Measurements from ENCODE around the gene UBE2I. TPM values are rescaled to one million over a fixed set of nuclear protein-coding genes. Genes with fewer than 3 reads are reported as not detected.

Gene UBE2I
- total RNA-seq, 1 experiment from 2014 or later = 198 TPM

DNA sequence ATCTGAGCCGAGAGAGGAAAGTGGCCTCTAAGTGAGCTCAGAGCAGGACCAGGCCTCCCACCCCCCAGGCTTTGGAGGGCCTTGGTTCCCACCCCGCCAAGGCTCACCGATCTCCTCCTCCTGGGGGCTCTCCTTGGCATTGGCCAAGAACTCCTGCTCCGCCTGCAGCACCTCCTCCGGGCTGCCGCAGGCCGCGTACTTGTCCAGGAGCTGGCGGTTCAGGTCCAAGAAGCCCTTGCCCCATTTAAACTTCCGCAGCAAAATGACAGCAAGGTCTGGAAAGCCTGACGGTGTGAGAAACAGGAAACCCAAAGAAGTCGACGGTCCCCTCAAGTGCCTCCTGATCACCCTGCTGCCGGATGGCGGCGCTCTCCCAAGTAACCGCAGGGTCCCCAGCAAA lies 40.5 kb downstream of the UBE2I start:
- BruUV-seq (replicated peaks) = no TSS peak
- Histone ChIP-seq H3K27ac (ENCODE audit: low read length) (no peak overlapping the region), H3K4me1 (ENCODE audit: control insufficient read depth, insufficient read depth, low read length) (peaks cover 10% of the 10 kb centered on the region), H3K4me3 (ENCODE audit: low read depth in 2 of 2, low read length in 2 of 2) (peak overlapping the region in 1 of 2 experiments; percentile 8; a peak in 1 of 4 replicates), H3K36me3 (ENCODE audit: control insufficient read depth, insufficient read depth, low read length) (peaks cover 8% of the 10 kb centered on the region; the same call in 1 of the 2 replicates), H3K9me3 (ENCODE audit: control insufficient read depth, insufficient read depth, low read depth, low read length) (no peaks in the 10 kb centered on the region), H3K27me3 (ENCODE audit: control insufficient read depth, insufficient read depth, low read length) (no peaks in the 10 kb centered on the region)
- no peak for DNase-seq (ENCODE audit: low read depth, low spot score)
- ChIA-PET POLR2A (no interaction called here), CTCF (no interaction called here)
- ATAC-seq = no peak
- TF ChIP-seq POLR2AphosphoS5 (IDR thresholded peaks at IDR 0.05; ENCODE audit: low read depth, low read length) = no peak
- no peak for TF ChIP-seq TCF7L2 (IDR thresholded peaks at IDR 0.05; ENCODE audit: low read depth, low read length)
- TF ChIP-seq, protein P1, sequence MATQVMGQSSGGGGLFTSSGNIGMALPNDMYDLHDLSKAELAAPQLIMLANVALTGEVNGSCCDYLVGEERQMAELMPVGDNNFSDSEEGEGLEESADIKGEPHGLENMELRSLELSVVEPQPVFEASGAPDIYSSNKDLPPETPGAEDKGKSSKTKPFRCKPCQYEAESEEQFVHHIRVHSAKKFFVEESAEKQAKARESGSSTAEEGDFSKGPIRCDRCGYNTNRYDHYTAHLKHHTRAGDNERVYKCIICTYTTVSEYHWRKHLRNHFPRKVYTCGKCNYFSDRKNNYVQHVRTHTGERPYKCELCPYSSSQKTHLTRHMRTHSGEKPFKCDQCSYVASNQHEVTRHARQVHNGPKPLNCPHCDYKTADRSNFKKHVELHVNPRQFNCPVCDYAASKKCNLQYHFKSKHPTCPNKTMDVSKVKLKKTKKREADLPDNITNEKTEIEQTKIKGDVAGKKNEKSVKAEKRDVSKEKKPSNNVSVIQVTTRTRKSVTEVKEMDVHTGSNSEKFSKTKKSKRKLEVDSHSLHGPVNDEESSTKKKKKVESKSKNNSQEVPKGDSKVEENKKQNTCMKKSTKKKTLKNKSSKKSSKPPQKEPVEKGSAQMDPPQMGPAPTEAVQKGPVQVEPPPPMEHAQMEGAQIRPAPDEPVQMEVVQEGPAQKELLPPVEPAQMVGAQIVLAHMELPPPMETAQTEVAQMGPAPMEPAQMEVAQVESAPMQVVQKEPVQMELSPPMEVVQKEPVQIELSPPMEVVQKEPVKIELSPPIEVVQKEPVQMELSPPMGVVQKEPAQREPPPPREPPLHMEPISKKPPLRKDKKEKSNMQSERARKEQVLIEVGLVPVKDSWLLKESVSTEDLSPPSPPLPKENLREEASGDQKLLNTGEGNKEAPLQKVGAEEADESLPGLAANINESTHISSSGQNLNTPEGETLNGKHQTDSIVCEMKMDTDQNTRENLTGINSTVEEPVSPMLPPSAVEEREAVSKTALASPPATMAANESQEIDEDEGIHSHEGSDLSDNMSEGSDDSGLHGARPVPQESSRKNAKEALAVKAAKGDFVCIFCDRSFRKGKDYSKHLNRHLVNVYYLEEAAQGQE (IDR thresholded peaks at IDR 0.05; ENCODE audit: insufficient read depth in 1 of 2, low read depth in 2 of 2, low read length in 1 of 2) = no peak
- intact Hi-C loops (cut with micrococcal nuclease; ENCODE audit: unreplicated experiment) (no loop called here), in situ Hi-C loops (cut with HindIII; ENCODE audit: low pct_unique_long_range_greater_than_20kb, low sequenced_read_pairs) (no loop called here)

DNA sequence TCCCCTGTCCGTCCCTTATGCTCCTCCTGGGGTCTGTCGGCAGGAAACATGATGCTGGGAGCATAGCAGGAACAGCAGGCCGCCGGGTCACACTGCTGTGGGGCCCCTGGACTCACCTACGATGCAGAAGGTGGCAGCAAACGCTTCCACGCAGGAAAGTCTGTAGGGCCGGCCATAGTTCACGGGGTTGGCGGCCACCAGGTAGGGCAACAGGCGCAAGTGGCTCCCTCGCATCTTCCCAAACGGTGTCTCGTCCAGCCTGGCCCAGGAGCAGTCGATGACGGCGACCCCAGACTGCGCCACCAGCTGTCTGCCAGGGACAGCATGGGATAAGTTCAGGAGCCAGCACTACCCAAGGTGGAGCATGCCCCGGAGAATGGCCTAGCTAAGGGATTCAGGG lies 41.3 kb downstream of the UBE2I start:
- Histone ChIP-seq H3K4me3 (ENCODE audit: low read depth in 2 of 2, low read length in 2 of 2) (peak overlapping the region; percentile 86 to 94), H3K36me3 (ENCODE audit: control insufficient read depth, insufficient read depth, low read length) (peaks cover 8% of the 10 kb centered on the region; the same call in 1 of the 2 replicates), H3K4me1 (ENCODE audit: control insufficient read depth, insufficient read depth, low read length) (peaks cover 11% of the 10 kb centered on the region), H3K27me3 (ENCODE audit: control insufficient read depth, insufficient read depth, low read length) (no peaks in the 10 kb centered on the region), H3K9me3 (ENCODE audit: control insufficient read depth, insufficient read depth, low read depth, low read length) (no peaks in the 10 kb centered on the region), H3K27ac (ENCODE audit: low read length) (peak overlapping the region; percentile 78)
- DNase-seq (ENCODE audit: low read depth, low spot score) = no peak
- BruUV-seq (replicated peaks) = no TSS peak
- intact Hi-C loops (cut with micrococcal nuclease; ENCODE audit: unreplicated experiment) (no loop called here), in situ Hi-C loops (cut with HindIII; ENCODE audit: low pct_unique_long_range_greater_than_20kb, low sequenced_read_pairs) (no loop called here)
- ATAC-seq = no peak
- TF ChIP-seq, protein P2, sequence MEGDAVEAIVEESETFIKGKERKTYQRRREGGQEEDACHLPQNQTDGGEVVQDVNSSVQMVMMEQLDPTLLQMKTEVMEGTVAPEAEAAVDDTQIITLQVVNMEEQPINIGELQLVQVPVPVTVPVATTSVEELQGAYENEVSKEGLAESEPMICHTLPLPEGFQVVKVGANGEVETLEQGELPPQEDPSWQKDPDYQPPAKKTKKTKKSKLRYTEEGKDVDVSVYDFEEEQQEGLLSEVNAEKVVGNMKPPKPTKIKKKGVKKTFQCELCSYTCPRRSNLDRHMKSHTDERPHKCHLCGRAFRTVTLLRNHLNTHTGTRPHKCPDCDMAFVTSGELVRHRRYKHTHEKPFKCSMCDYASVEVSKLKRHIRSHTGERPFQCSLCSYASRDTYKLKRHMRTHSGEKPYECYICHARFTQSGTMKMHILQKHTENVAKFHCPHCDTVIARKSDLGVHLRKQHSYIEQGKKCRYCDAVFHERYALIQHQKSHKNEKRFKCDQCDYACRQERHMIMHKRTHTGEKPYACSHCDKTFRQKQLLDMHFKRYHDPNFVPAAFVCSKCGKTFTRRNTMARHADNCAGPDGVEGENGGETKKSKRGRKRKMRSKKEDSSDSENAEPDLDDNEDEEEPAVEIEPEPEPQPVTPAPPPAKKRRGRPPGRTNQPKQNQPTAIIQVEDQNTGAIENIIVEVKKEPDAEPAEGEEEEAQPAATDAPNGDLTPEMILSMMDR (IDR thresholded peaks at IDR 0.05) = no peak
- TF ChIP-seq, protein P1 (IDR thresholded peaks at IDR 0.05; ENCODE audit: insufficient read depth in 1 of 2, low read depth in 2 of 2, low read length in 1 of 2) = no peak
- no peak for TF ChIP-seq SIN3A (IDR thresholded peaks at IDR 0.05; ENCODE audit: borderline replicate concordance, insufficient read depth, low read depth, low read length)
- no peak for TF ChIP-seq TCF7L2 (IDR thresholded peaks at IDR 0.05; ENCODE audit: low read depth, low read length)
- ChIA-PET CTCF (no interaction called here), POLR2A (no interaction called here)
